GM21367 (cell line): ENCODE results near the gene LAMTOR2.

ENCODE experiments used
- ATAC-seq: cut with Tn5 transposase; IDR thresholded peaks from one replicate; pipeline ENCODE4 v1.9.1; 2021; ENCODE audit not compliant: unreplicated experiment

The LAMTOR2 gene

DNA sequence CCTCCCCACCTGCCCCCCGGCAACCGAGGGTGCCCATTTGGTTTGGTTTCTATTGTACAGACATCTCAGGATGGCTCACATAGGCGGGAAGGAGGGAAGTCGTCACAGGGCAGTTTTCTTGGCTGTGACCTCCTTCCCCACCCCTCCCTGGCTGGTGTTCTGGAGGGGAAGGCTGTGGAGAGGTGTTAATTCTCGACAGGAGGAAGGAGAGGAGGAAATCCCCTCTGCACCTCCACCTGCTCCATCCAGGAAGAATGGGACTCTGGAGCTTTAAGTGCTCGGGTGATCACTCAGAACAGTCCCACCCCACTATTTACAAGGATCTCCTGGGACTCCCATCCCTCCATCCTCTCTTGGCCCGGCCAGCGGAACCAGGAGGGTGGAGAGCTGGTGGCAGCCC is 20.1 kb downstream of the LAMTOR2 start:
- no peak for ATAC-seq

DNA sequence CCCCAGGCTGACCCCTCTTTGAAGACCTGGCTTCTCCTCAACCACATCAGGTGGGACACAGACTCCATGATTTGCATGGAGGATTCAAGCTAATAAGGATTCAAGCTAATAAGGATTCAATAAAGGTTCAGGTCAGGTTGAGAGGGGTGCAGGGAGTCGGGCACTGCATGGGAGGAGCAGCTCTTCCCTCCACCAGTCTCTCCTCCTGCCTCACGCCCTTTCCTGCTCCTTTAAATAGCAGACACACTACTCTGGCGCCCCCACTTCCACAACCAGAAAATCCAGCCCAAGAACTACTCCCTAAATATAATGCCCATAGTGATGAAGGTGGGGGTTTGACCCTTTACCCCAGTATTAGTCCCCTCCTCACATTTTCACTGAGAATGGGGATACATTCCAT is 20.6 kb downstream of the LAMTOR2 start:
- ATAC-seq, result no peak

DNA sequence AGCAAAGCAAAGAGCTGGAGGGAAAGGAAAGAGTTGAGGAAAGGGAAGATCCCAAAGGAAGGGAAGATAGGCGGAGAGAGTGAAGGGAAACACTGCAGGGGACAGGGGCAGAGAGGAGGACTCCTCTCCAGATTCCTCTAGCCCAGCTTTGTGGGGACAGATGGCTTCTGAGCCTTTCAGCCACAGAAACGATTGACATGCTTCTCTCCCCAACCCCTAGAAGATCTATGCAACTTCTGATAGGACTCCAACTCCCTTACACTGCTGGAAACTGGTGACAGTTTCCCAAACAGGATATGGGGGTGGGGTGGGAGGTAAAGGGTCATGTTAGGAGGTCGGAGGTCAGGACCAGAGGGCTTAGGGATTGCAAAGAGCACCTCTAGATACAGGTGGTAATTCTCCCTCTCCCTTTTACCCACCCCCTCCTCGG is 21.2 kb downstream of the LAMTOR2 start:
- no peak for ATAC-seq

DNA sequence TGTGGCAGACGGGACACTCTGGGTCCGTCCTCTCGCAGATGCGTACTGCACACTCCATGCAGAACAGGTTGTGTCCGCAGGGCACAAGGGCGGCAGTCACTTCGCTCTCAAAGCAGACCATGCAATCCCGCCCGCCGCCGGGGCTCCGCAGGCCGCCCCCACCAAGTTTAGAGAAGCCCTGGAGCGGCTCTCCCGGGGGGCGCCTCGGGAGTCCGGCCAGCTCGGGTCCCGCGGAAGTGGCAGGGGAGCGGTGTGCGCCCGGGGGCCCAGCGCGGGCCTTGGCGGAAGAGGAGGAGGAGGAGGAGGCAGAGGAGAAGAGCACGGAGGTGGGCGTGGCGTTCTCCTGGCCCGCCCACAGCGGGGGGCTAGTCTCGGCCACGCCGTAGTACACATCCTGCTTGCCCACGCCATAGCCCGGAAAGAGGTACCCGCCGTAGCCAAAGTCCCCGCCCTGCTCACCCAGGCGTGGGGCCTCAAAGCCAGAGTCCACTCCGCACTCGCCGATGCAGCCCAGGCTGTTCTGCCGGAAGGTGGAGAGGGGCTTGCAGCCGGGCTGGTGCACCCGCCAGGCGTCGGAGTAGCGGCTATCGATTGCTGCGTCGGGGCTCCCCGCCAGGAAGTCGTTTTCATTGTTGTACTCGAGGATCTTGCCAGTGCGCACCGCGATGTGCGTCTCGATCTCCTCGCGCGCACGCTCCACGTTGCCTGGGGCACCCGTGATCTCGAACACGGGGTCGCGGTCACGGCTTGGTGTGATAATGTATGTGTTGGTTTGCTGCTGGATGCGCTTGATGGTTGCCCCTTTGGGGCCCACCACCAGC is 22.2 kb downstream of the LAMTOR2 start:
- no peak for ATAC-seq

DNA sequence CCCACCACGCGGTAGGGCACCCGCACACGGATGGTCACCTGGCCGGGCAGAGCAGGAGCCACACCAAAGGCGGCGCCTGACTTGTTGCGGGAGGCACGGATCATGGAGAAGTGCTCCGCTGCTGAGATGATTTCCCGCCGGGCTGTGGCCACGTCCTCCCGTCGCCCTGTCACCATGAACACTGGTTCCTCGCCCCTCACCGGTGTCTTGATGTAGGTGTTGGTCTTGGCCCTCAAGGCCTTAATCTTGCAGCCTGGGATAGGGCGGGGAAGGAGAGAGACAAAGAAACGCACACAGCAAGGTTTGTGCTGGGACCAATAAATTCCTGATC is 22.8 kb downstream of the LAMTOR2 start:
- ATAC-seq, result no peak

DNA sequence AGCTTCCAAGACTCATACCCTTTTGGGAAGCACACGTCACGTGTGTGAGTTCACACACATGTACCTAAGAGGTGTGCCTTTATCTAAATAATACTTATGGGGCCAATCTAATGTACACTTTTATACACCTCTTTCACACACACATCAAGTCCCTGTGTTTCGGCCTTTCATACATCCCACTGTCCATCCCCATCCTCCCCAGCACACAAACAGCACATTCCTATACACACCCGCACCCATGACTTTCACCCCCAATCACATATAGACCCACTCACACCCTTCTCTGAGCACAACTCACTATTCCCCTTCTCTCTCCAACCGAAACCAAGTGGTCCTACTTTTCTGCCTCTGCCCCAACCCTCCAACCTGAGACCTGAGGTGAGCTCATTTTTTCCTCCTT is 24.1 kb downstream of the LAMTOR2 start:
- no peak for ATAC-seq

DNA sequence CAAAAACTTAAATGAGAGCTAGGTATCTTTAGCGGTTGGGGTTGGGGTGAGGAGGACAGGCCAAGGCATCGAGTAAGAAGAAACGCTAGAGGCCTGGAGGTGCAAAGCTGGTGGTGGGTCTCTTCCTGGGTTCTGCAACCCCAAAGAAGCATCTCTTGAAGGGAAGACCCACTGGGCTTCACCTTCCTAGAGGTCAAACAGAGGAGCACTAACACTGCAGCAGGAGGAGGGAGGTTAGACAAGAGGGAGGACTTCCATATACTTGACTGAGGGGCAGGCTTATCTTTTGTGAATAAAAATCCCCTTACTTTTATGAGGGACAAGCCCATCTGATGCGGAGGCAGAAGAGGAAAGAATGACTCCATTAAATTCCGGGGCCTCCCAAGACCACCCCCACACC is 25.2 kb downstream of the LAMTOR2 start:
- ATAC-seq, result no peak

DNA sequence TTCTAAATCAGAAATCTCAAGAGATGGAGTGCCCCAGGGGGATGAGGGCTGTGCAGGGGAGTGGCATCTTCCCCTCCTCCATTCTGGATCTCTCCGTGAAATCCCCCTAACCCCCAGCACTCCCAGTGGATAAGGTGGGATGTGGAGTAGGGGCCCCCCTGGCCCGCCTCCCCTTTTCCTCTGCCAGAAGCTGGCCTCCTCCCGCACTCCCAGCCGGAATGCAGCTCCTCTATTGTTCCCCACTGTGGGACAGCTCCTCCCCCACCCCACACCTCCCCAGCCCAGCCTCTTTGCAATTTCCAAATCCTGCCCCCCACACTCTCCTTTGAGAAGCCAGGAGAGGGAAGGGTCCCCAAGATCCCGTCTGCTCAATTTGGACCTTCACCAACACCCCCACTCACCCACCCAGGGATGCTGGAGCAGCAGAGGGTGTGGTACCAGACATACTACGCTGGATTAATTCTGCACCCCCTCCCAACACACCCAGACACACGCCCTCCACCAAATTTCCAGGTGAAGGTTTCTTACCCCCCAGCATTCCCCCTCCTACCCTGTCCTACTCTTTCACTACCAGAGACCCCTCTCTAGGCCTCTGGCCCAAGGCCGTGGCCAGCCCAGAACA is 25.8 kb downstream of the LAMTOR2 start:
- no peak for ATAC-seq

DNA sequence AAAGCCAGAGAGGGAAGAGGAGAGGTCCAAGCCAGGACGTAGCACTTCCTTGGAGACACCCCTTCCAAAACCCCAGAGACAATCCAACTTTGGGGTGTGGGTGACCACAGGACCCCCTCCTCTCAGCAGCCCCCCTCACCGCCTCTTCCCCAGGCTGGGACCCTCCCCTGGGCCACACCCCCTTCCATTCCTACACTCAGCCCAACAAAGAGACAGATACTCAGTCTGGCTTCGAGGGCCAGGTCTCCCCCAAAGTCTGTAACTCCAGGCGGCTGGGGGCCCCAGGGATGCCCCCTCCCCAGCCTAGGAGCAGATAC is 26.2 kb downstream of the LAMTOR2 start:
- no peak for ATAC-seq

DNA sequence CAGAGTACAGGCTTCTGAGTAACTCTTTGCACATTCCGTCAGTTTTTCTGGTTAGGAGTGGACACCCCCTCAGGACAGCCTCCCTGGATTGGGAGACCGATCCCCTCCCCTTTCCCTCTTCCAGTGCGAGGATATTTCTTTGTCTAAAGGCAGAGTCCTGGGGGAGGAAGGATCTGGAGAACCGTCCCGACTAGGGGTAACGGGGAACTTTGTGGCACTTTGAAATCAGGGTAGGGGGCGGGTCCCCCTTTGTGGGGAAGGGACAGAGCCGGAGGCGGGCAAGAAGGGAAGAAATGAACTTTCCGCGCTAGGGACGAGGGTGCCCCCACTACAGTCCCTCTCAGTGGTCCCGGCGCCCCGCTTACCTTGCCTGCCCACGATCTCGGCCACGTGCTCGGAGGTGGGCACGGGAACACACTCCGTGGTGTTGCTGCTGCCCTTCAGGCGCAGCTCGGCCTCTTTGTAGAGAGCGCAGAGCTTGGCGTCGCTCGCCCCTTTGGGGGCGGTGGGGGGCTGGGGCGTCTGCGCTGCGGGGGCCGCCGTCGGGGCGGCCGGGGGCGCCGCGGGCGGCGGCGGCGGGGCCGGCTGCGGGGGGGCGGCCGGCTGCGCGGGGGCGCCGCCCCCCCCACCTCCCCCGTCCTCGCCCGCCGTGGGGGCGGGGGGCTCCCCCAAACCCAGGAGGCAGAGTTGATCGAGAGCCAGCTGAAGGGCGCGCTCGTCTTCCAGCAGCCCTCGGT is 26.8 kb downstream of the LAMTOR2 start:
- no peak for ATAC-seq

DNA sequence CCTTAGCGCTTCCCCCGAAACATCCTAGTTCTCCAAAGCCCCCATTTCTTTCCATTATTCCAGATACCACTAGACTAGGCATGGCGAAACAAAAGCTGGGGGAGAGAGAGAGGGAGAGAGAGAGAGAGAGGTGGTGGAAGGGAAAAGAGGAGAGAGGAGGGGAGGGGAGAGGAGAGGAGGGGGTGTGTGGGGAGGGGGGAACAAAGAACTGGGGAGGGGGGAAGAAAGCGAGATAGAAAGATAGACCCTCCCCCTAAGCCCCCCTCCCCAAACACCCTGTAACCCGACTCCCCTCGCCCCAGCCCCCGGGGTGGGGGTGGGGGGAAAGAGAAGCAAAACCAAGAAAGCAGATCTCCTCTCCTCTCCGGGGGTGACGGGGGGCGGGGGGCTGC is 27.3 kb downstream of the LAMTOR2 start:
- no peak for ATAC-seq

DNA sequence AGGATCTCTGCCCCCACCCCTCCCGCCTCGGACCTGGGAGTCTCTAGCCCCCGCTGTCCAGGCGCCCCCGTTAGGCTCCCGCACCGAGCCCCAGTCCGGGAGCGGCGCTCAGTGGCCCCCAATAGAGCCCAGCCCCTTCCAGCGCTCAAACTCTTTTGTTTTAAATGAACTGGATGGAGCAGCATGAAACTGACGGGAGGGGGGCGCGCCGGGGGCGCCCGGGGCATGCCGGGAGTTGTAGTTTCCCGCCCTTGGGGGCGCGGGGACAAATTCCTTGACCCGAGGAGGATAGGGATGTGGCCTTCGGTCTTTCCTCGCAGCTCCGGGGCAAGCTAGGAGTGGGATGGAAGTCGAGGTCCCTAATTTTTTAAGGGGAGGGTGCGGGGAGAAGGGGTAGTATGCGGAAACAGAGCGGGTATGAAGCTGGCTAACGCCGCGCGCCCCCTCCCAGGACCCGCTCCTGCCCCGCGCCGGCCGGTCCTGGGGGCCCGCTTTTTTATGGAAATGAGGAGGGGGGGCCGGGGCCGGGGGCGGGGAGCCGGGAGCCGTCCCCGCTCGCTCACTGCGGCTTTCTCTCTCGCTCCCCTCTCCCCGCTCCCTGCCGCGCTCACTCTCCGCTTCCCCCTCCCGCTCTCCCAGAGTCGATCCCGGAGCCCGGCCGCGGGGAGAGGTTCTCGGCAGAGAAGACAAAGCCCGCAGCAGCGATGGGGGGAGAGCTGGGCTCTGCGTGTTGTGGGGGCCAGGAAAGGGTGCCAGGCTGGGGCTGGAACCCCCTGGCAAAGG is 27.9 kb downstream of the LAMTOR2 start, which contains the start of gene MEX3A:
MEX3A (minus strand) TSS at position 157 of the 783 bp plus-strand sequence. CDS start 467 bp downstream, outside the sequence.
- ATAC-seq, result no peak

DNA sequence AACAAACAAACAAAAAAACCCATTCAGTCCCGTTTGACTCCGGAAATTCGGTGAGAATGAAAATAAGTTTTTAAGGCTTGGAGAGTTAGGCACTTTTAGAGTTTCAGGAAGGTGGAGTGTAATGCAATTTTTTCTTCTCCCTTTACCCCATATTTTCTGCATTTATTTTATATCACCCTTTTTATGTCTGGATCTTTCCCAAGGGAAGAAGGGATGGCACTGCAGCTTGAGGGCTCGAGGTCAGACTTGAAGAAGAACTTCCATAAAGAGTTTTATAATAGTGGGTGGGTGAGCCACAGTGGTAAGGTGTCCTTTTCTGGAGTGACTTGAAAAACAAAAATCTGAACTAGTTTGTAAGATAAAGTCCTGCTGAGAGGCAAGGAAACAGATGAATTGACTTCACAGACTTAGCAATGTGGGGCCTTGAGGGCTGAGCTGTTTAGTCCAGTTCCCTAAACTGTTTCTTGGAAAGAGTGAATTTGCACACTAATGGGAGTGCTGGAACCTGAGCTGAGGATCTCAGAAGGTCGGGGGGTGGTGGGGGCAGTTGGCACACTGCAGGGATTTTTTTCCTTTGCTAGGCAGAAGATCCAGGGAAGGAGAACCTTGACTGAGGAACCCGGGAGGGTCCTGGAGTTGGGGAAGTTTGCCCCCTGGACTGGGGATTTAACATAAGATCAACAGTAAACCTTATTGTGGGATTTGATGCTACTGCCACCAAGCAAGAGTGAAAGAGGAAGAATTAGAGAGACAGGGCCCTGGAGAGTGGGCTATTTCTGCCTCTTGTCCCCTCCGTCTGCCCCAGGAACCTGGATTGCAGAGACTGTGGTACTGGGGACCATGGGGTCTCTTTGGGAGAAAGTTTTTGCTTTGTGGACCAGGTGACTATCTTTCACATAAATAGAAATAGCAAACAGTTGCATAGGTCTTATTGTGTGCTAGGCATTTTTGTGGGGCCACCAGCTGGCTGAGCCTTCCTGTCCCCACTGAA is 29.5 kb downstream of the LAMTOR2 start:
- ATAC-seq, result no peak

DNA sequence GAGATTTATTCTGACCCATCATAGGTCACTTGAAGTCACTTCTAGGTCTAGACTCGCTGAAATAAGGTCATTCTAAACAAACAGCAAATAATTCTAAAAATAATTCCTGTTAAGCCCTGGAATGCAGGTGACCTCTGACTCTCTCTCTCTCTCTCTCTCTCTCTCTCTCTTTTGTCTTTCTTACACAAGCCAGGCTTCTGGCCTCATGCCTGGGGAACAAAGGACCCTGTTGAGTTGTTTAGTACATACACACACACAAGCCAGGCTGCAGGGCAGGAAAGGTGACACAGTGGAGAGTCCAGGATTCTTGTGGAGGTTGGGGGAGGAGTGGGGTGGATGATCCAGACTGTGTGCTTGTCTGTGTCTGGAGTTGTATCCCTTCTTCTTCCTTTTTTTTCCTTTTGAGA is 31.7 kb downstream of the LAMTOR2 start:
- ATAC-seq, result no peak

DNA sequence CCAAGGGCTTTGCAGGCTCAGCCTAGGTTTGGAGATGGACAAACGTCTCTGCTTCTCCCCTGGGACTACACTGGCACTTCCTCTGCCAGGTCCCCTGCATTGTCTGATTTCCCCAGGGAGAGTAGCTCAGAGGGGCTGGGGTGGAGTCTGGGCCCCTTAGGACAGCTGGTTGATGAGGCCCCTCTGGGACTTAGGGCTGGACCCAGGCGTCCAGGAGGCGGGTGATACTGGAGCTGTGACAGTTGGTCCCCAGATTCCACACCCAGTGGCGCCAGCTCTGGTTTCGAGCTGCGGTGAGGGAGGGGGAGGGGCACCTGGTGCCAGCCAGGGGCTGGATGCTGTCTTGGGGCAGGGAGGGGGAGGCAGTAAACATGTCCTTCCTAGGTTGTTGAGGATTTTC is 35.1 kb downstream of the LAMTOR2 start:
- ATAC-seq, result no peak

DNA sequence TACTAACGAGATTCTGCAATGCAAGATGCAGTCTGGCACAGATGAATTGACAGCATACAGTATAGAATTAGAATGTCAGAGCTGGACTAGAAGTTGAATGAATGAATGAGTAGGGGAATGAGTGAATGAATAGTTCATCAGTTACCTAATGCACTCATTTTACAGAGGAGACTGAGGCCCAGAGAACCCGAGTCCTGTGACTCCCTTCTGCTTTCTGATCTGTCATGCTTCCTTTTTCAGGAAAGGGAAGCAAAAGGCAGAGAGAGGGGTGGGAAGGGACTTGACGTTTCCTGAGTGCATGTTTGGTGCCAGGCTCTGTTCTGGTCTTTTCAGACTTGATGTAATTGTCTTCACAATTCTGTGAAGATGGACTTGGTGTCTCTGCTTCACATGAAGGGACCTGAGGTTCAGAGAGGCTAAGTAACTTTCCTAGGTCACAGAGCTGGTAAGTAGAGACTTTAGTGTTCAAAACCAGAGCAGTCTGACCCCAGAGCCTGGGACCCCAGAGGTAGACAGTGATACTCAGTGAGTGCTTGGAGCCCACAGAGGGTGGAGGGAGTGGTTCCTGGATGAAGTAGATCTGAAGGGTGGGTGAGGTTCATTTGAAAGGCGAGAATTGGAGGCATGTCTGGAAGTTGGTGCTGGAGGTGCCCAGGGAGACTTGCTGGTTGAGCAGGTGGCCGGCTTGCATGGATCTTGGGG is 35.7 kb downstream of the LAMTOR2 start:
- ATAC-seq, result no peak

DNA sequence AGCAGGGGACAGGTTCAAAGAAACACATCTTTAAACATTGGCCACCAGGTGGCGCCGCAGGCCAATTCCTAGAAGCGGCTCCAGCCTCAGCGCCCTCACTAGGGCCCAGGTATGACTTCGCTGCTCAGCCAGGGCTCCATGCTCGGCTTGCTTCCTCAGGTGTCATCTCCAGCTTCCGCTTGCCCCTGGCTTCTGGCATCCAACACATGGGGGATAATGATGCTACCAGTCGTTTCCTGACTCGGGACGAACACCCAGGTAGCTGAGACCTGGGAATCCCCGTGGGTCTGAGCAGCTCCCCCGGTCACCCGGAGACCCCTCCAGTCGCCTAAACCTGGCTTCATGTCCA is 36.2 kb downstream of the LAMTOR2 start:
- ATAC-seq, result no peak

DNA sequence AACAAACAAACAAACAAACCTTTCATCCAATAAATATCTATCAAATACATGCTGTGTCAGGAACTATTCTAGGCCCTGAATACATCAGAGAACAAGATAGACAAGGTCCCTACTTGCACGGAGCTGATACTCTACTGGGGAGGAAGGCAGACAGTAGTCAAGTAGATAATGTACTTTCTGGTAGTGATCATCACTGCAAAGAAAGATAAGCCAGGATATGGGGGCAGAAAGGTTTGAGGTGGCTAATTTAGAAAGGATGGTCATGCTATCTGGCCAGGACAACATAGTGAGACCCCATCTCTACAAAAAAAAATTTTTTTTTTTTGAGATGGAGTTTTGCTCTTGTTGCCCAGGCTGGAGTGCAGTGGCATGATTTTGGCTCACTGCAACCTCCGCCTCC is 37.0 kb downstream of the LAMTOR2 start:
- no peak for ATAC-seq

DNA sequence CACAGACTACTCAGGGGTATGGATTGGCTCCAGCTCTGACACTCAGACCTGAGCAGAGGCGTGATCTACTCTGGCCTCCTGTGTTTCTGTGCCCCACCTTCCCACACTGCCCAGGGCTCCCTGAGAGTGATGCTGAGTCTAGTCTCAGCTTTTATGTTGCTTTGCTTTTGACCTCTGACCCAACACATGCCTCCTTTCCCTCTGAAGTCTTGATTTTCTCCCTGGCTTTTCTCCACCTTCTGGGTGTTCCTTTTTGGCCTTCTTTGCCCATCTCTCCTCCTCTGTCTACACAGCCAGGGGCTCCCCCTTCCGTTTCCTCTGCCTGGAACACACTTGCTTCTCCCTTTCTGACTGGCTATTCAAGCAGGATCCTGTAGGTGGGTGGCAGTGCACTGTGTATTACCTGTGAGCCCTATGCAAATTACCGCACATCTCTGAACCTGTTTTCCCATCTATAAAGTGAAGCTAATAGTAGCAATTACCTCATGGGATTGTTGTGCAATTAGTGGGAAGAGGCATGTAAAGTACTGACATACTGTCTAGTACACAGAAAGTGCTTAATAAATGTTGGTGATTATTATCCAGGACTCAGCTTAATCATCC is 41.4 kb downstream of the LAMTOR2 start:
- no peak for ATAC-seq
